Neural cell (in vitro differentiated cells): Measurements from ENCODE around the gene SH3BP5L.

Experiments used
- TAF1 ChIP-seq: IDR thresholded peaks from 2 replicates; pipeline ENCODE4 v1.6.1; 2012; ENCODE audit warnings: low read depth
- TF ChIP-seq, protein P1 (sequence below): fragments of 450-650 bp; IDR thresholded peaks from 2 replicates; pipeline ENCODE4 v1.5.1; 2014; ENCODE audit warnings: antibody characterized with exemption, mild to moderate bottlenecking, moderate library complexity; ENCODE audit not compliant: poor library complexity, severe bottlenecking

- TF ChIP-seq, protein P1, sequence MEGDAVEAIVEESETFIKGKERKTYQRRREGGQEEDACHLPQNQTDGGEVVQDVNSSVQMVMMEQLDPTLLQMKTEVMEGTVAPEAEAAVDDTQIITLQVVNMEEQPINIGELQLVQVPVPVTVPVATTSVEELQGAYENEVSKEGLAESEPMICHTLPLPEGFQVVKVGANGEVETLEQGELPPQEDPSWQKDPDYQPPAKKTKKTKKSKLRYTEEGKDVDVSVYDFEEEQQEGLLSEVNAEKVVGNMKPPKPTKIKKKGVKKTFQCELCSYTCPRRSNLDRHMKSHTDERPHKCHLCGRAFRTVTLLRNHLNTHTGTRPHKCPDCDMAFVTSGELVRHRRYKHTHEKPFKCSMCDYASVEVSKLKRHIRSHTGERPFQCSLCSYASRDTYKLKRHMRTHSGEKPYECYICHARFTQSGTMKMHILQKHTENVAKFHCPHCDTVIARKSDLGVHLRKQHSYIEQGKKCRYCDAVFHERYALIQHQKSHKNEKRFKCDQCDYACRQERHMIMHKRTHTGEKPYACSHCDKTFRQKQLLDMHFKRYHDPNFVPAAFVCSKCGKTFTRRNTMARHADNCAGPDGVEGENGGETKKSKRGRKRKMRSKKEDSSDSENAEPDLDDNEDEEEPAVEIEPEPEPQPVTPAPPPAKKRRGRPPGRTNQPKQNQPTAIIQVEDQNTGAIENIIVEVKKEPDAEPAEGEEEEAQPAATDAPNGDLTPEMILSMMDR = no peak
- no peak for TF ChIP-seq TAF1
Observed at GRCh38 chr1:248814351-248814750, 11.4 kb downstream of the SH3BP5L start.
